CD4-positive, alpha-beta T cell treated with Interferon gamma for 1 hour (primary cell): Measurements from ENCODE around the gene C3orf52.
"Not testable (repeated sequence)": the region's sequence is repeated elsewhere in the genome, so short reads cannot be mapped to it uniquely, and the experiment has no call there.

Experiments used
- DNase-seq: peaks from one replicate; pipeline ENCODE4 v3.0.0-alpha.2; 2020

C3orf52 gene

GRCh38 chr3:112086076-112086854, at the start of gene C3orf52:
Gene C3orf52 (plus strand): TSS chr3:112086389. CDS start chr3:112086408, 19 bp downstream.
- DNase-seq = peak; percentile 35

DNA sequence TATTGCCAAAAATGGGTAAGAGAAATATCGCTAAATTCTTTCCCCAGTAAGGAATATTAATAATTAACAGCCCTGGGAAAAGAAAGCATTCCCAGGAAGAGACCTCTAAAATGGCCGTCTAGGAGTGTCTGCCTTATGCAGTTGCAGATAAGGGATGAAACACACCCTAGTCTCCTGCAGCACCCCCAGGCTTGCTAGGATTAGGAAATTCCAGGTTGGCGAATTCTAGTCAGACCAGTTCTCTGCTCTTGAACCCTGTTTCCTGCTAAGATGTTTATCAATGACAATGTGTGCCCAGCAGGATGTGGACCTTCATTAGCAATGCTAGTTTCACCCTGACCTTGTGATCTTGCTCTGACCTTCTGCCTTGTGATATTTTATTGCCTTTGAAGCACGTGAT, 49.0 kb upstream of the C3orf52 start:
- DNase-seq = not testable (repeated sequence)

DNA sequence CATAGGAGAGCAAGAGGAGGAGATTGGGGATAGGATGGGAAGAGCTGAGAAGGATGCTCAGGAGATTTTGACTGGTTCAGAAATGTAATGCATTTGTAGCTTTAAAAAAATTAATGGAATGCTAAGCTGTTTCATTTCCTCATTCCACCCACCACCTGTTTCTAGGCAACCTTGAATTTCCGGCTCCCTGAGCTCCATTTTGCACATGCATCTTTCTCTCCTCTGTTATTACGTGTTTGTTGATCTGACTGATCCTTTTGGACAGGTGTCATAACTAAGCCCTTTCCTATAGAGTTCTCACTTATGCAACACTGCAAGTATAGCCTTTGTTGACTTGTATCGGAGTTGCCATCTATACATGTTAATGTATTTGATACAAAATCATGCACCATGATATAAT, 47.3 kb upstream of the C3orf52 start:
- DNase-seq = no peak

- no peak for DNase-seq
These were observed 44.9 kb upstream of the C3orf52 start for GRCh38 chr3:112041321-112041720.

GRCh38 chr3:112042842-112043280, 43.3 kb upstream of the C3orf52 start:
- DNase-seq = no peak

- peak; percentile 41 for DNase-seq
These were observed 42.5 kb upstream of the C3orf52 start for GRCh38 chr3:112043621-112044201.

- no peak for DNase-seq
These were observed 39.6 kb upstream of the C3orf52 start for GRCh38 chr3:112046599-112046998.

- no peak for DNase-seq
These were observed 38.9 kb upstream of the C3orf52 start for GRCh38 chr3:112047264-112047663.

GRCh38 chr3:112048911-112049310, 37.3 kb upstream of the C3orf52 start:
- DNase-seq = no peak

GRCh38 chr3:112053229-112053628, 33.0 kb upstream of the C3orf52 start:
- no peak for DNase-seq

GRCh38 chr3:112056451-112056929, 29.7 kb upstream of the C3orf52 start:
- no peak for DNase-seq

- DNase-seq = no peak
These were observed 26.7 kb upstream of the C3orf52 start for GRCh38 chr3:112059497-112059896.

DNA sequence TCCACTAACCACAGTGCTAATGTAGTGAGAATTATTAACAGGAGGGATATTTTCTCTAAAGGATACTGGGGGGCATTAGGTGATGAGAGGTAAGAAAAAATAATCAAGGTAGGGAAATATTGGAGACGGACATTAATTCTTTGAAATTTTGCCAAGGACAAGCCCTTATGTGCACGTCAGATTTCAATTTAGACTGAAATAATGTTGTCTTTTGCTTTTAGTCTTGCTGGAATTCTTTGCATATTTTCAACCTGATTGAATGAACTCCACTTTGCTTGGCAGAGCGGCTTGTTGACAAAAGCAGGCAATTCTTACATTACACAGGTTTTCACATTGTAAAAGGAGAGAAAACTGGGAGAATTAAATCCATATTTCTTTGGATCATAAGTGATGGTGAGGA, 25.0 kb upstream of the C3orf52 start:
- no peak for DNase-seq

- DNase-seq = peak; percentile 70
These were observed 13.7 kb upstream of the C3orf52 start for GRCh38 chr3:112072387-112073060.

DNA sequence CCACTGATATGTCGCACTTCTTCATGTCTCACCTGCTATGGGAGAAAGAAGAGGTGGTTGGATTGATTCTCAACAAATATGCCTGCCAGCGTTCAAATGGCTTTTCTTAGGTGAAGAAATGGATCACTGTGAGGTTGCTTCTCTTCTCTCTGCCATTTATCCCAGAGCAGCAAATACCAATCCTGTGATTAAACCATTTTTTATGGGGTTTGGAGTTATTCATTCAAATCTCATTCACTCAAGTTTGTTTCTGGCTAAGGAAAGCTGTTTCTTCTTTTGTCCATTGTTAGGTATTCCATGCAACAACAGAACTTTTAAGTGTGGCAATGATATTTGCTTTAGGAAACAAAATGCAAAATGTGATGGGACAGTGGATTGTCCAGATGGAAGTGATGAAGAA, 12.2 kb upstream of the C3orf52 start:
- no peak for DNase-seq

DNA sequence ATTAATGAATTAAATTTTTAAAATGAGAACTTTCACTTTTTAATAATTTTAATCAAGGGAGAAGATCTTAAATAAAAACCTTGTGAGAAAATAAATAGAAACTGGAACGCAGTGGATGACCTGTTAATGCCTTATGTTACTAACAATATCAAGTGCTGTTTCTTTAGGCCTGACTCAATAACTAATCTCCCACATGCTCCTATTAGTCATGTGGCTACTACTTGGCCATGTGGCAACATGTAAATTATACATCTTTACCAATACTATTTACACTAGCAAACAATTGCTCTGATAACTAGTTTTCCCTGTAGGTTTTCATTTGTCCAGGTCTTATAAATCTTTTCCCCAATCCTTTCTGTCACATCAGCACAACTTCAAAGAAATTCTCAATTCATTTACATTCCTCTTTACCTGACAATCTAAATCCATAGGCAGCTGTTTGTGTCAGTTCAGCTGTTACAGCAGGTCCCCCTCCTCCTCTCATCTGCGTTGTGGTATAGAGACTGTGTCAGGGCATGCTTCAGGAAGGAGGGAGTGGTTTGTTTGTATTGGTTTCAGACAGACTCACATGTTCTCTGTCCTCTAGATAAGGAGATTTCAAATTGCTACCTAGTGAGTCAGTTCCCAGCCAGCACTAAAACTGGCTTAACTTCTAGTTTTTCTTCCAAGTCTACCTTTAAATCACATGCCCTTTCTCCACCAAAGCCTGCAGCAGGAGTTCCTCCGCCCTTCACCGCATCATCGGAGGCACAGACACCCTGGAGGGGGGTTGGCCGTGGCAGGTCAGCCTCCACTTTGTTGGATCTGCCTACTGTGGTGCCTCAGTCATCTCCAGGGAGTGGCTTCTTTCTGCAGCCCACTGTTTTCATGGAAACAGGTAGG, 11.3 kb upstream of the C3orf52 start:
- no peak for DNase-seq

DNA sequence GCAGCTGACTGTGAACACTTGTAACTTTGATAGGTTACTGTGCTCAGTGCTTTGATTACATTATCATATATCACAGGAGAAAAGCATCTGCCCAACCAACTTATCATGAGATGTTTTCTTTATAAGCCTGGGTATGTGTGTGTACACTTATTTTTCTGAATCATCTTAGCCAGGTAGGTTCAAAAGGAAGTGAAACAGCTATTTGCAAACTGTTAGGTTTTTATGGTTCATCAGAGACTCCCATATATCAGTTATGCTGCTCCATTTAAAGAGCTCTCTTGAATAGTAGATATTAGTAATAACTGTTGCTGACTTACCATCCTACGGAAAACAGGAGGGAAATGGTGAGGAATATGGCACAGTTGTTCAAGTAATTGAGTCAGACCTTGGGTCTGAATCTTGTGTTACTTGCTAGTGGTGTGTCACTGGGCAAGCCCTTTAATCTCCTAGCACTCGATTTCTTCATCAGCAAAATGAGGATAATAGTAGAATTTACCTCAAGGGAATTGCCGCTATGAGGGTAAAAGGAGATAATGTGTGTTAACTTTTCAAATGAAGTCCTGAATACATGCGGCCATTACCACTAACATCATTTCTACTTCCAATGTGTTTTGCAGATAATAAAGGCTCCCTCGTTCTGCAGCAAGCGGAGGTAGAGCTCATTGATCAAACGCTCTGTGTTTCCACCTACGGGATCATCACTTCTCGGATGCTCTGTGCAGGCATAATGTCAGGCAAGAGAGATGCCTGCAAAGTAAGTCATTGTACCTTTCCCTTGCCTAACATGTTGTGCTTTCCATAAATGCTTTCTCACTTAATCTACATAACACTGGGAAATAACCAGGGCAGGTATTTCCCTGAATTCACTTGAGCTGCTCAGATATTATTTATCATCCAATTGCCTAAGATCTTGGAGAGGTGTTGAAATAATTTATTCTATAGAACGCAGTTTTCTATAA, 7.8 kb upstream of the C3orf52 start:
- DNase-seq = no peak

GRCh38 chr3:112083239-112083638, 3.0 kb upstream of the C3orf52 start:
- no peak for DNase-seq

GRCh38 chr3:112084980-112085705, 1.0 kb upstream of the C3orf52 start:
- no peak for DNase-seq

- DNase-seq = no peak
These were observed 484 bp upstream of the C3orf52 start for GRCh38 chr3:112085735-112086075.
